NCI-H1417 treated with DMSO at 0.1 percent for 48 hours (cell line): Measurements from ENCODE around the gene SEPTIN14.
"Not testable (repeated sequence)": the region's sequence is repeated elsewhere in the genome, so short reads cannot be mapped to it uniquely, and the experiment has no call there.

Experiments used
- DNase-seq: peaks from one replicate; lab custom pipeline; 2025; lab: John Stamatoyannopoulos, UW

Gene SEPTIN14

GRCh38 chr7:55862652-55863051 is at the start of gene SEPTIN14:
SEPTIN14 (minus strand) TSS chr7:55862752; CDS start chr7:55861996, 756 bp downstream.
- DNase-seq, result not testable (repeated sequence)

- DNase-seq, result no peak
Observed at GRCh38 chr7:55903985-55904759, 41.6 kb upstream of the SEPTIN14 start.

- not testable (repeated sequence) for DNase-seq
Observed at GRCh38 chr7:55901059-55901458, 38.5 kb upstream of the SEPTIN14 start.

GRCh38 chr7:55898287-55898686 is 35.7 kb upstream of the SEPTIN14 start:
- no peak for DNase-seq

GRCh38 chr7:55895021-55895420 is 32.5 kb upstream of the SEPTIN14 start:
- no peak for DNase-seq

GRCh38 chr7:55893940-55894339 is 31.4 kb upstream of the SEPTIN14 start:
- no peak for DNase-seq

GRCh38 chr7:55888378-55888777 is 25.8 kb upstream of the SEPTIN14 start:
- DNase-seq, result not testable (repeated sequence)

- no peak for DNase-seq
Observed at GRCh38 chr7:55887821-55888247, 25.3 kb upstream of the SEPTIN14 start.

- DNase-seq, result no peak
Observed at GRCh38 chr7:55884321-55884720, 21.8 kb upstream of the SEPTIN14 start.

- no peak for DNase-seq
Observed at GRCh38 chr7:55878691-55879090, 16.1 kb upstream of the SEPTIN14 start.

GRCh38 chr7:55877308-55877707 is 14.8 kb upstream of the SEPTIN14 start:
- DNase-seq, result no peak

GRCh38 chr7:55873765-55874164 is 11.2 kb upstream of the SEPTIN14 start:
- no peak for DNase-seq

- DNase-seq, result no peak
Observed at GRCh38 chr7:55871932-55872485, 9.5 kb upstream of the SEPTIN14 start.

- DNase-seq, result not testable (repeated sequence)
Observed at GRCh38 chr7:55868989-55869388, 6.4 kb upstream of the SEPTIN14 start.

- not testable (repeated sequence) for DNase-seq
Observed at GRCh38 chr7:55845164-55845563, 17.4 kb downstream of the SEPTIN14 start.

- DNase-seq, result no peak
Observed at GRCh38 chr7:55838595-55838994, 24.0 kb downstream of the SEPTIN14 start.

GRCh38 chr7:55827577-55827976 is 35.0 kb downstream of the SEPTIN14 start:
- no peak for DNase-seq

- DNase-seq, result no peak
Observed at GRCh38 chr7:55818686-55819085, 43.9 kb downstream of the SEPTIN14 start.

- DNase-seq, result not testable (repeated sequence)
Observed at GRCh38 chr7:55797260-55797659, 65.3 kb downstream of the SEPTIN14 start.

GRCh38 chr7:55794527-55794926 is 68.0 kb downstream of the SEPTIN14 start:
- DNase-seq, result no peak

GRCh38 chr7:55792048-55792447 is 70.5 kb downstream of the SEPTIN14 start:
- no peak for DNase-seq

- DNase-seq, result no peak
Observed at GRCh38 chr7:55787796-55788195, 74.8 kb downstream of the SEPTIN14 start.

- DNase-seq, result no peak
Observed at GRCh38 chr7:55786901-55787300, 75.7 kb downstream of the SEPTIN14 start.

GRCh38 chr7:55785444-55785843 is 77.1 kb downstream of the SEPTIN14 start:
- DNase-seq, result not testable (repeated sequence)
